ENCODE results near the gene PPP3CA.

DNA sequence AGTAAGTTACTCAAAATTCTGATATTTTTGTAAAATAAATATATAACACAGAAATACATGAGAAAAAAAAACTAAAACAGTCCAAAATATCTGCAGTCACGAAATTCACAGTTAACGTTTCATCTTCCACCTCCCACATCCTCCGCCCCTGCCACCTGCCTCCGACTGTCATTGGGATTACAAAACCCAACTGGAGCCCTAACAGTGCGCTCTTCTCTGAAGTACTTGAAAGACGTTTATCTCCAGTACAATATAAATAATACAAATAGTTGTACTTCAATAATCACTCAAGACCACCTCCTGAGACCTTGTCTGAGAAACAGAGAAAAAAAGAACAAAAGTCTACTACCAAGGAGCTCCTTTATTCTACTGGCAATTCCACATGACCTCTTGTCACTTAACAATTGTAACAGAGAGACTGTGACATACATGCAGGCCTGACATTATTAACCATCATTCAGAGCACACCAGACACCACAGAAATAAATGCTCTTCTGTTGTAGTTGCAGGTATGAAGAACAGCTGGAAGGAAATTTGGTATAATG lies 280.6 kb downstream of the PPP3CA start:
- no peak for TF ChIP-seq CREB1 (CRISPR knock-in tag; IDR thresholded peaks at IDR 0.05; ENCODE audit: low read depth)
- no peak for TF ChIP-seq CTCF (conservative IDR thresholded peaks at IDR 0.05; ENCODE audit: low read depth in 2 of 2)
- TF ChIP-seq REST (IDR thresholded peaks at IDR 0.05; ENCODE audit: unreplicated experiment), result no peak
- no peak for TF ChIP-seq EZH2 (IDR thresholded peaks at IDR 0.05; ENCODE audit: low read depth, unreplicated experiment)
- TF ChIP-seq, protein P1, sequence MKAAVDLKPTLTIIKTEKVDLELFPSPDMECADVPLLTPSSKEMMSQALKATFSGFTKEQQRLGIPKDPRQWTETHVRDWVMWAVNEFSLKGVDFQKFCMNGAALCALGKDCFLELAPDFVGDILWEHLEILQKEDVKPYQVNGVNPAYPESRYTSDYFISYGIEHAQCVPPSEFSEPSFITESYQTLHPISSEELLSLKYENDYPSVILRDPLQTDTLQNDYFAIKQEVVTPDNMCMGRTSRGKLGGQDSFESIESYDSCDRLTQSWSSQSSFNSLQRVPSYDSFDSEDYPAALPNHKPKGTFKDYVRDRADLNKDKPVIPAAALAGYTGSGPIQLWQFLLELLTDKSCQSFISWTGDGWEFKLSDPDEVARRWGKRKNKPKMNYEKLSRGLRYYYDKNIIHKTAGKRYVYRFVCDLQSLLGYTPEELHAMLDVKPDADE (IDR thresholded peaks at IDR 0.05), result no peak
- no peak for TF ChIP-seq JUNB (IDR thresholded peaks at IDR 0.05; ENCODE audit: unreplicated experiment)
- no peak for TF ChIP-seq POLR2AphosphoS5 (IDR thresholded peaks at IDR 0.05; ENCODE audit: low read depth)
- no peak for TF ChIP-seq EZH2phosphoT487 (IDR thresholded peaks at IDR 0.05; ENCODE audit: unreplicated experiment)
- no peak for TF ChIP-seq NANOG (IDR thresholded peaks at IDR 0.05; ENCODE audit: borderline replicate concordance)
- TF ChIP-seq ZNF331 (CRISPR knock-in tag; IDR thresholded peaks at IDR 0.05; ENCODE audit: low read depth), result no peak
- TF ChIP-seq ZNF114 (CRISPR knock-in tag; IDR thresholded peaks at IDR 0.05), result no peak
- TF ChIP-seq STAT1 (IDR thresholded peaks at IDR 0.05; ENCODE audit: unreplicated experiment), result no peak
